AG09319 (cell line): ENCODE measurements around the gene C1orf210.

Experiments used
- DNase-seq: peaks from one replicate; pipeline ENCODE4 v3.0.0-alpha.2; 2010; ENCODE audit warnings: low read depth; ENCODE audit errors: extremely low read depth
- CTCF ChIP-seq: IDR thresholded peaks from 2 replicates; pipeline ENCODE4 v1.5.1; 2011; ENCODE audit warnings: low read depth, mild to moderate bottlenecking, inconsistent platforms, low read length, moderate library complexity

C1orf210 gene

GRCh38 chr1:43284546-43285110 is 753 bp downstream of the C1orf210 start:
- TF ChIP-seq CTCF, result no peak
- no peak for DNase-seq

- DNase-seq, result no peak
- TF ChIP-seq CTCF, result no peak
These were observed 1.3 kb downstream of the C1orf210 start for GRCh38 chr1:43284065-43284464.

GRCh38 chr1:43282220-43283195 is 2.9 kb downstream of the C1orf210 start:
- DNase-seq, result no peak
- TF ChIP-seq CTCF, result no peak

GRCh38 chr1:43280692-43281091 is 4.7 kb downstream of the C1orf210 start:
- no peak for DNase-seq
- no peak for TF ChIP-seq CTCF

GRCh38 chr1:43279666-43280065 is 5.7 kb downstream of the C1orf210 start:
- no peak for DNase-seq
- no peak for TF ChIP-seq CTCF

GRCh38 chr1:43279161-43279560 is 6.2 kb downstream of the C1orf210 start:
- DNase-seq, result no peak
- TF ChIP-seq CTCF, result no peak

- TF ChIP-seq CTCF, result no peak
- no peak for DNase-seq
These were observed 8.1 kb downstream of the C1orf210 start for GRCh38 chr1:43277116-43277876.
